ENCODE results near the gene ADRA2C. TPM values are rescaled to one million over a fixed set of nuclear protein-coding genes. Genes with fewer than 3 reads are reported as not detected.

ADRA2C gene
- total and polyA plus RNA-seq, 7 donors, result 0.33 to 5.2 (median 1.2) TPM; not detected in 2

- TF ChIP-seq POLR2A (IDR thresholded peaks at IDR 0.05), result no peak
- no peak for TF ChIP-seq CTCF (IDR thresholded peaks at IDR 0.05)
- intact Hi-C loops (cut with DNase I), result no loop called here
- peaks cover 0 to 40% (median 0%) of the 10 kb centered on the region in 3 donors for H3K27me3 ChIP-seq
- DNase-seq, result no peak
- H3K27ac ChIP-seq, result no peak overlapping the region
- H3K9me3 ChIP-seq, result no peaks in the 10 kb centered on the region
- no peak overlapping the region for H3K4me3 ChIP-seq
- 55 to 63% methylated on average over 6 of the region's 6 CpGs for WGBS, 2 donors
- no peaks in the 10 kb centered on the region for H3K4me1 ChIP-seq
- H3K36me3 ChIP-seq, result no peaks in the 10 kb centered on the region
Observed at GRCh38 chr4:3736806-3737205, 29.4 kb upstream of the ADRA2C start.

- 73 to 86% methylated on average over 13 of the region's 13 CpGs for WGBS, 2 donors
- intact Hi-C loops (cut with DNase I), result no loop called here
Observed at GRCh38 chr4:3739577-3739976, 26.6 kb upstream of the ADRA2C start.

GRCh38 chr4:3740256-3740655 lies 25.9 kb upstream of the ADRA2C start:
- no peak for DNase-seq
- Histone ChIP-seq H3K27me3 (peaks cover 20 to 68% (median 32%) of the 10 kb centered on the region in 3 donors), H3K36me3 (no peaks in the 10 kb centered on the region), H3K9me3 (peaks cover 0 to 6% (median 2%) of the 10 kb centered on the region in 4 donors), H3K4me3 (no peak overlapping the region), H3K27ac (no peak overlapping the region), H3K4me1 (no peaks in the 10 kb centered on the region)
- intact Hi-C loops (cut with DNase I), result no loop called here
- no peak for TF ChIP-seq CTCF (IDR thresholded peaks at IDR 0.05)
- TF ChIP-seq EP300 (IDR thresholded peaks at IDR 0.05), result no peak
- TF ChIP-seq POLR2AphosphoS5 (IDR thresholded peaks at IDR 0.05), result no peak
- no peak for TF ChIP-seq POLR2A (IDR thresholded peaks at IDR 0.05)
- 74 to 76% methylated on average over 25 of the region's 25 CpGs for WGBS, 2 donors

More at GRCh38 chr4:3739577-3739976, 26.6 kb upstream of the ADRA2C start:
- TF ChIP-seq POLR2A (IDR thresholded peaks at IDR 0.05), result no peak
- no peak for TF ChIP-seq EP300 (IDR thresholded peaks at IDR 0.05)
- TF ChIP-seq CTCF (IDR thresholded peaks at IDR 0.05), result no peak
- TF ChIP-seq POLR2AphosphoS5 (IDR thresholded peaks at IDR 0.05), result no peak
- DNase-seq, result no peak
- Histone ChIP-seq H3K4me3 (no peak overlapping the region), H3K27ac (no peak overlapping the region), H3K27me3 (peaks cover 20 to 65% (median 25%) of the 10 kb centered on the region in 3 donors), H3K36me3 (no peaks in the 10 kb centered on the region), H3K4me1 (no peaks in the 10 kb centered on the region), H3K9me3 (peaks cover 0 to 6% (median 2%) of the 10 kb centered on the region in 4 donors)

GRCh38 chr4:3741217-3742011 lies 24.8 kb upstream of the ADRA2C start:
- Histone ChIP-seq H3K36me3 (no peaks in the 10 kb centered on the region), H3K27ac (no peak overlapping the region), H3K9me3 (peaks cover 0 to 6% (median 2%) of the 10 kb centered on the region in 4 donors), H3K4me1 (no peaks in the 10 kb centered on the region), H3K4me3 (no peak overlapping the region), H3K27me3 (peaks cover 20 to 74% (median 40%) of the 10 kb centered on the region in 3 donors)
- no peak for TF ChIP-seq CTCF (IDR thresholded peaks at IDR 0.05)
- TF ChIP-seq EP300 (IDR thresholded peaks at IDR 0.05), result no peak
- no peak for TF ChIP-seq POLR2A (IDR thresholded peaks at IDR 0.05)
- TF ChIP-seq POLR2AphosphoS5 (IDR thresholded peaks at IDR 0.05), result no peak
- intact Hi-C loops (cut with DNase I), result no loop called here
- 88 to 92% methylated on average over 19 of the region's 19 CpGs for WGBS, 2 donors
- DNase-seq, result no peak

Data from sigmoid colon (tissue), 7 donors.